NCI-H1048 (cell line): ENCODE results near the gene SEPTIN12.
A peak's percentile ranks its signal among the peaks of the same experiment; 100 is the strongest.
"Not testable (repeated sequence)": the region's sequence is repeated elsewhere in the genome, so short reads cannot be mapped to it uniquely, and the experiment has no call there.

Source experiments
- DNase-seq: peaks from one replicate; lab custom pipeline; 2025; lab: John Stamatoyannopoulos, UW

Gene SEPTIN12

GRCh38 chr16:4802659-4803287, 14.6 kb upstream of the SEPTIN12 start:
- DNase-seq = peak; percentile 46

GRCh38 chr16:4801962-4802658, 14.0 kb upstream of the SEPTIN12 start, which contains the start of gene ROGDI:
TSS of gene ROGDI (minus strand) at chr16:4802633. CDS start at chr16:4802571, 62 bp downstream.
- peak; percentile 36 for DNase-seq

GRCh38 chr16:4801051-4801961, 13.2 kb upstream of the SEPTIN12 start:
- DNase-seq = no peak

GRCh38 chr16:4800290-4801041, 12.3 kb upstream of the SEPTIN12 start:
- no peak for DNase-seq

GRCh38 chr16:4799171-4799855, 11.2 kb upstream of the SEPTIN12 start:
- no peak for DNase-seq

GRCh38 chr16:4798456-4798855, 10.3 kb upstream of the SEPTIN12 start:
- no peak for DNase-seq

- DNase-seq = no peak
Observed at GRCh38 chr16:4797805-4798252, 9.7 kb upstream of the SEPTIN12 start.

- DNase-seq = no peak
Observed at GRCh38 chr16:4796982-4797804, 9.0 kb upstream of the SEPTIN12 start.

DNA sequence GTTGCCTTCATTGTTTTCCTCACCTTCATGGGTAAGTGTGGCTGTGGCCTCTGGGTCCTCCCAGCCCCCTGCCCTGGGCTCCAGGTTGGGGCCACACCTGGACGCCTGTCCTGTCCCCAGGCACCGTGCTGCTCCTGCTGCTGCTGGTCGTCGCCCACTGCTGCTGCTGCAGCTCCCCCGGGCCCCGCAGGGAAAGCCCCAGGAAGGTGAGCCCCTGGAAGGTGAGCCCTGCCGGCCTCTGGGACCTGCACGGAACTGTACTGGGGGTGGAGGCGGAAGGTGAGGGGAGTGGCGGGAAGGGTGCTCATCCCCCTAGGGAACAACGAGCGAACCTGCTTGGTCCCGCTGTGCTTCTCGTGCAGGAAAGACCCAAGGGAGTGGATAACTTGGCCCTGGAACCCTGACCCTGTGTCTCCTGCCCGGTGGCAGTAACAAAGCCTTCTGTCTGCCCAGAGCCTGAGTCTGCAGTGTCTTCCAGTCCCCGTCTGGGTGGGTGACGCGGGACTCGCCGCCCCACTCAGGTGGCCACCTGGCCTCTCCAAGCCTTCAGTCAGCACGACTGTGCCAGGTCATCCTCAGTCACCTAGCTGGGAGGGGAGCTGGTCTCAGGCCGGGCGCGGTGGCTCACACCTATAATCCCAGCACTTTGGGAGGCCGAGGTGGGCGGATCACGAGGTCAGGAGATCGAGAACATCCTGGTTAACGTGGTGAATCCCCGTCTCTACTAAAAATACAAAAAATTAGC, 7.9 kb upstream of the SEPTIN12 start:
- no peak for DNase-seq

DNA sequence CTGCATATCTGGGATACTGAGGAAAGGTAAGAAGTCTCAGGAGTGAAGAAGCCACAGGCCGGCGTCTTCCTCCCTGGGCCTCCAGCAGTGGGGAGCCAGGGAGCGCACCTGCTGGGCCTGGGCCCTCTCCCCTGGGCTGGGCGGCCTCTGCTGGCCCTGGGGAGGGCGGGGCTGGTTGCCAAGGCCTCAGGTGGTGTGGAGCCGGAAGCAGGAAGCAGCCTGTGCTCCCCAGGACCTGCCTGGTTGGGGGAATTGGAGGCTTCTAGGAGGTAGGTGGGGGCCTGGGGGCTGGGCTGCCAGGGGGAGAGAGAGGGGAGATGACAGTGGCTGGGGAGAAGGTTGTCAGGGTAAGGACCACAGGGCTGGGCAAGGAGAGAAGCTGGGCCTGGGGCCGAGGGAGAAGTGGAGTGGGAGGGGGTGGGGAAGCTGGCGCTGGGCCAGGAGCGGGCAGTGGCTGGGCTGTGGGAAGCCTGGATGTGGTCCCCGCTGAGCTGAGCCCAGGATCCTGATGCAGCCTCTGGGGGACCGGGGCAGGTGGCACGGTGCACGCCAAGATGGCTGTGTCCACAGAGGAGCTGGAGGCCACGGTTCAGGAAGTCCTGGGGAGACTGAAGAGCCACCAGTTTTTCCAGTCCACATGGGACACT, 7.2 kb upstream of the SEPTIN12 start, which contains the start of gene SMIM22:
Gene SMIM22 (plus strand): TSS at position 189 of the 647 bp plus-strand sequence. CDS start 366 bp downstream, at position 555.
- no peak for DNase-seq

GRCh38 chr16:4792951-4793513, 4.9 kb upstream of the SEPTIN12 start:
- DNase-seq = no peak

DNA sequence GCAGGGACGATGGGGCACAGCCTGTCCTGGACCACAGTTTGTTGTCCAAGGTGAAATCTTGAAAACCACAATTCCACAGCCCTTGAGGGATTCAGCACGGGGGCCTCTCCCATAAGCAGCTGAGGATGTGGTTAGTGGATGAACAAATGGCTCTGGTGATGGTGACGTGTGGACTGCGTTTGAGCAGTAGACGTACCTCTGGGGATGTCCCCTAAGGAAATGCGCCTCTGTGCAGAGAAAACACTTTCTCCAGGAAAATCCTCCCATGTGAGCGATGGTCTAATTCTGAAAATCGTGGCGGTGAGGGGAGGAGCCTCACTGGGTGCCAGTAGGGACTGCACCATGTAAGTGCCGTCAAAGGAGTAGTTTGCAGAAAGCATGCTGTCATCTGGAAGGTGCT, 2.7 kb upstream of the SEPTIN12 start:
- no peak for DNase-seq

DNA sequence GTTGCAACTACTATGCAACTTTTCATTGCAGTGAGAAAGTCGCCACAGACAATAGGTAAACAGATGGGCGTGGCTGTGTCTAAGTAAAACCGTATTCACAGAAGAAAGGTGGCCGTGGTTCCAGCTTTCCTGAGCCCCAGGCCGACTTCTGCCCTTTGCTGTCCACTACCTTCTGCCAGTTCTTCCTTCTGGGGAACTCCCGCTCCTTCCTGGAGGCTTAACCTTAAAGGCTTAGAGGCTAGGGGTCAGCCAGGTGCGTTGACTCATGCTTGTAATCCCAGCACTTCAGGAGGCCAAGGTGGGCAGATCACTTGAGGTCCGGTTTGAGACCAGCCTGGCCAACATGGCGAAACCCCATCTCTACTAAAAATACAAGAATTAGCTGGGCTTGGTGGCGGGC, 2.1 kb upstream of the SEPTIN12 start:
- DNase-seq = no peak

- DNase-seq = no peak
Observed at GRCh38 chr16:4788910-4789309, 765 bp upstream of the SEPTIN12 start.

- no peak for DNase-seq
Observed at GRCh38 chr16:4788489-4788889, 344 bp upstream of the SEPTIN12 start.

GRCh38 chr16:4787068-4787467, 1.1 kb downstream of the SEPTIN12 start:
- no peak for DNase-seq

DNA sequence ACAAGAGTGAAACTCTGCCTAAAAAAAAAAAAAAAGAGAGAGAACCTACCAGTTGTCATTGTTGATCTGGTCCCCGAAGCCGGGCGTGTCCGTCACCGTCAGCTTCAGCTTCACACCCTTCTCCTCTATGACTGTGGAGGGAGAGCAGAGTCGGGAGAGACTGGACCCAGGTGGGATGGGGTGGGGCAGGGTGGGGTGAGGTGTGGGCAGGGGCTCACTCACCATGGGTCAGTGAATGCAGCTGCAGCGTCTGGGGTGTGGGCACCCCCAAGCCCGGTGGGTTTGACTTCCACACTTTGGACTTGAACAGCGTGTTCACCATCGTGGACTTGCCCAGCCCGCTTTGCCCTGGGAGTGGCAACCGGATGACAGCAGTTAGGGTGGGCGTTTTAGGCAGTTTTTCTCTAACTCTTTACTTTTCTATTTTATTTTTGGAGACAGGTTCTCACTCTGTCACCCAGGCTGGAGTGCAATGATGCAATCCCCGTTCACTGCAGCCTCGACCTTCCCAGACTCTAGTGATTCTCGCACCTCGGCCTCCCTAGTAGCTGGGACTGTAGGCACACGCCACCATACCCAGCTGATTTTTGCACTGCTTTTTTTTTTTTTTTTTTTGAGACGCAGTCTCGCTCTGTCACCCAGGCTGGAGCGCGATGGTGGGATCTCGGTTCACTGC, 2.2 kb downstream of the SEPTIN12 start:
- DNase-seq = no peak

DNA sequence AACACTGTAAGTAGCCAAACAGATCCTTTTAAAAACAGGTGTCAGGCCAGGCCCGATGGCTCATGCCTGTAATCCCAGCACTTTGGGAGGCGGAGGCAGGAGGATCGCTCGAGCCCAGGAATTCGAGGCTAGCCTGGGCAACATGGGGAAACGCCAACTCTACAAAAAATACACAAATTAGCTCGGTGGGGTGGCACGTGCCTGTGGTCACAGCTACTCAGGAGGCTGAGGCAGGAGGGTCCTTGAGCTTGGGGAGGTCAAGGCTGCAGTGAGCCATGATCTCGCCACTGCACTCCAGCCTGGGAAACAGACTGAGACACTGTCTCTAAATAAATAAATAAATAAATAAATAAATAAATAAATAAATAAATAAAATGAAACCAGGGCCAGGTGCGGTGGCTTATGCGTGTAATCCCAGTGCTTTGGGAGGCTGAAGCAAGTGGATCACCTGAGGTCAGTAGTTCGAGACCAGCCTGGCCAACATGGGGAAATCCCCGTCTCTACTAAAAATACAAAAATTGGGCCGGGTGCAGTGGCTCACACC, 3.6 kb downstream of the SEPTIN12 start:
- not testable (repeated sequence) for DNase-seq
